NB4 (cell line): Measurements from ENCODE around the gene GPR156.

ENCODE experiments used
- CTCF ChIP-seq: IDR thresholded peaks from one replicate; pipeline ENCODE4 v1.5.1; 2012; ENCODE audit warnings: low read depth, low read length
- MAX ChIP-seq: IDR thresholded peaks from 2 replicates; pipeline ENCODE4 v1.6.1; 2011; ENCODE audit warnings: low read depth, low read length
- POLR2A ChIP-seq: IDR thresholded peaks from 2 replicates; pipeline ENCODE4 v1.6.1; 2011; ENCODE audit warnings: mild to moderate bottlenecking; ENCODE audit not compliant: insufficient read length; ENCODE audit errors: extremely low read depth

- TF ChIP-seq CTCF (no peak), MAX (no peak), POLR2A (no peak)
These were observed 45.4 kb downstream of the GPR156 start for GRCh38 chr3:120239644-120240043.
